H1 (cell line): ENCODE data around the gene PNMA8B. TPM values are rescaled to one million over a fixed set of nuclear protein-coding genes. Genes with fewer than 3 reads are reported as not detected.

Source experiments
- SP1 ChIP-seq: IDR thresholded peaks from 2 replicates; pipeline ENCODE4 v1.6.1; 2011; ENCODE audit warnings: low read depth, low read length
- polyA plus RNA-seq, 7 experiments: library from polyadenylated mRNA; depleted of rRNA in 3 of 7; stranded (reverse) in 5 of 7; unstranded in 2 of 7; fragments of >200 nt in 5 of 7; fragments of 200-250 nt in 2 of 7; gene quantifications; 1 replicate in 5 of 7; 2 replicates in 1 of 7; 4 replicates in 1 of 7; pipeline versions ENCODE4 v1.2.1 to v1.2.3, GENCODE V29; 2011 to 2013; ENCODE audit warnings: missing spikeins in 2 of 7, mixed read lengths in 2 of 7
- total RNA-seq: library from RNA; stranded (reverse); fragmentation: NEBNext Ultra II Directional; extraction: Animal tissue kit (Norgen Biotek cat#: 25700); gene quantifications from 2 replicates; pipeline ENCODE4 v1.2.1, GENCODE V29; 2021

The PNMA8B gene
- total and polyA plus RNA-seq, 2 of the 8 experiments (the other 6 are each of a cell fraction or from before 2014, with no cell fraction given), result 0.48 to 1.4 TPM

- no peak for TF ChIP-seq SP1
Observed at GRCh38 chr19:46441866-46442265, 53.8 kb downstream of the PNMA8B start (continued).

Other genes starting within 250 kb of the PNMA8B start
- 38.6 and 46.5 TPM in 2 replicates for gene HIF3A, start 198.8 kb downstream of the PNMA8B start, total RNA-seq
- 38.8 and 65.9 TPM in 2 replicates for gene HIF3A, start 198.8 kb downstream of the PNMA8B start, polyA plus RNA-seq (2011; rRNA removed)
- 105 and 112 TPM in 2 replicates for gene PPP5C, start 148.8 kb downstream of the PNMA8B start, total RNA-seq
- 156 and 199 TPM in 2 replicates for gene PPP5C, start 148.8 kb downstream of the PNMA8B start, polyA plus RNA-seq (2011; rRNA removed)
- gene CCDC8, start 82.3 kb downstream of the PNMA8B start, total RNA-seq, result 13.6 and 15.1 TPM in 2 replicates
- gene CCDC8, start 82.3 kb downstream of the PNMA8B start, polyA plus RNA-seq (2011; rRNA removed), result 4.9 and 6.6 TPM in 2 replicates
- gene PNMA8C, start 66.9 kb downstream of the PNMA8B start, total RNA-seq, result 1.7 and 1.8 TPM in 2 replicates
- 0.46 and 0.53 TPM in 2 replicates for gene PNMA8C, start 66.9 kb downstream of the PNMA8B start, polyA plus RNA-seq (2011; rRNA removed)
- 21.6 and 22.8 TPM in 2 replicates for gene PNMA8A, start 24.3 kb downstream of the PNMA8B start, total RNA-seq
- 9.2 and 10.0 TPM in 2 replicates for gene PNMA8A, start 24.3 kb downstream of the PNMA8B start, polyA plus RNA-seq (2011; rRNA removed)
- gene CALM3, start 105.5 kb upstream of the PNMA8B start, total RNA-seq, result 318 and 326 TPM in 2 replicates
- 315 and 405 TPM in 2 replicates for gene CALM3, start 105.5 kb upstream of the PNMA8B start, polyA plus RNA-seq (2011; rRNA removed)
- not detected in 2 replicates for gene PTGIR, start 129.2 kb upstream of the PNMA8B start, total RNA-seq
- gene PTGIR, start 129.2 kb upstream of the PNMA8B start, polyA plus RNA-seq (2011; rRNA removed), result 0.15 and 0.19 TPM in 2 replicates
- not detected in 2 replicates for gene GNG8, start 140.3 kb upstream of the PNMA8B start, total RNA-seq
- not detected in 2 replicates for gene GNG8, start 140.3 kb upstream of the PNMA8B start, polyA plus RNA-seq (2011; rRNA removed)
- 1.5 and 2.0 TPM in 2 replicates for gene DACT3, start 165.3 kb upstream of the PNMA8B start, total RNA-seq
- 1.8 and 1.9 TPM in 2 replicates for gene DACT3, start 165.3 kb upstream of the PNMA8B start, polyA plus RNA-seq (2011; rRNA removed)
- gene PRKD2, start 221.2 kb upstream of the PNMA8B start, total RNA-seq, result 63.8 and 73.1 TPM in 2 replicates
- 24.4 and 34.9 TPM in 2 replicates for gene PRKD2, start 221.2 kb upstream of the PNMA8B start, polyA plus RNA-seq (2011; rRNA removed)